ENCODE measurements around the gene ILDR1. TPM values are rescaled to one million over a fixed set of nuclear protein-coding genes. Genes with fewer than 3 reads are reported as not detected.

ILDR1 gene
- total and polyA plus RNA-seq, 2 of the 4 experiments (the other 2 are of a cell fraction): not detected

DNA sequence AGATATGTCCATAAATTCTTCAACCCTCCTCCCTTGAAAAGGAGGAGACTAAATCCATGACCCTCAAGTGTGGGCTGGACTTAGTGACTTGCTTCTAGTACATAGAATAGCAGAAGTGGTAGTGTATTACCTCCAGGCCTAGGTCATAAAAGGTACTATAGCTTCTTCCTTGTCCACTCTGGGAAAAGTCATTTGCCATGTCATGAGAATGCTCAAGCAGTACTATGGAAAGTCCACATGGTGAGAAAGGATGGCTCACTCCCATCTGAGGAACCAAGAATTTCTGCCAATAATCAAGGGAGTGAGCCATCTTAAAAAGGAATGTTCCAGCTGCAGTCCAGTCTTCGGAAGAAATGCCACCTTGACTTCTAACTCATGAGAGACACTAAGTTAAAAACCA lies 10.5 kb upstream of the ILDR1 start:
- BruUV-seq (replicated peaks): no TSS peak
- CTCF ChIA-PET: no interaction called here
- no peak overlapping the region for H2AK5ac ChIP-seq (ENCODE audit: low read depth, low read length)
- H3K79me1 ChIP-seq (ENCODE audit: low read depth in 1 of 2, low read length in 2 of 2): no peaks in the 10 kb centered on the region
- H2BK120ac ChIP-seq (ENCODE audit: low read depth, low read length): no peak overlapping the region
- no peak overlapping the region for H3K4me3 ChIP-seq (ENCODE audit: insufficient read depth, low read depth, low read length)
- H2AK9ac ChIP-seq (replicated peaks; ENCODE audit: low read depth, low read length, poor library complexity): no peak overlapping the region
- DNase-seq (no peak), ATAC-seq (ENCODE audit: low read depth) (no peak)
- WGBS, 2 experiments (ENCODE audit: extremely low coverage in 2 of 2, insufficient read length in 1 of 2): no CpG with 5 or more reads among the region's 1 CpG
- no peak overlapping the region for H2BK20ac ChIP-seq (ENCODE audit: low read depth, low read length)
- no peaks in the 10 kb centered on the region for H3K36me3 ChIP-seq (ENCODE audit: control insufficient read depth, insufficient read depth, low read length)
- no peak overlapping the region for H3K23ac ChIP-seq (ENCODE audit: low read depth, low read length)
- no peak overlapping the region for H4K8ac ChIP-seq (ENCODE audit: low read depth in 2 of 2, low read length in 2 of 2)
- no peak overlapping the region for H2BK5ac ChIP-seq (ENCODE audit: low read depth, low read length, poor library complexity, severe bottlenecking)
- intact Hi-C loops (cut with micrococcal nuclease): no loop called here
- no peaks in the 10 kb centered on the region for H3K4me1 ChIP-seq (ENCODE audit: control insufficient read depth, insufficient read depth, low read length)
- H3K14ac ChIP-seq (replicated peaks; ENCODE audit: low read depth, low read length): no peak overlapping the region
- no peak overlapping the region for H2AFZ ChIP-seq (replicated peaks; ENCODE audit: low read length, poor library complexity)
- no peak overlapping the region for H3K56ac ChIP-seq (ENCODE audit: extremely low read depth, insufficient read depth, low read length)
- no peak overlapping the region for H4K5ac ChIP-seq (ENCODE audit: low read depth, low read length)
- no peaks in the 10 kb centered on the region for H3K9me3 ChIP-seq (ENCODE audit: control insufficient read depth, insufficient read depth, low read length)
- no peaks in the 10 kb centered on the region for H3K27me3 ChIP-seq (ENCODE audit: control insufficient read depth, insufficient read depth, low read length)
- TF ChIP-seq RCOR1 (IDR thresholded peaks at IDR 0.05; ENCODE audit: insufficient replicate concordance, low read length): no peak
- no peak for TF ChIP-seq BHLHE40 (IDR thresholded peaks at IDR 0.05; ENCODE audit: low read depth, low read length)
- no peak for TF ChIP-seq RFX5 (IDR thresholded peaks at IDR 0.05; ENCODE audit: low read depth, low read length)
- no peak for TF ChIP-seq NFE2L2 (IDR thresholded peaks at IDR 0.05; ENCODE audit: low read depth, low read length)
- no peak for TF ChIP-seq CEBPB (IDR thresholded peaks at IDR 0.05; ENCODE audit: low read depth, low read length)
- TF ChIP-seq, protein P1, sequence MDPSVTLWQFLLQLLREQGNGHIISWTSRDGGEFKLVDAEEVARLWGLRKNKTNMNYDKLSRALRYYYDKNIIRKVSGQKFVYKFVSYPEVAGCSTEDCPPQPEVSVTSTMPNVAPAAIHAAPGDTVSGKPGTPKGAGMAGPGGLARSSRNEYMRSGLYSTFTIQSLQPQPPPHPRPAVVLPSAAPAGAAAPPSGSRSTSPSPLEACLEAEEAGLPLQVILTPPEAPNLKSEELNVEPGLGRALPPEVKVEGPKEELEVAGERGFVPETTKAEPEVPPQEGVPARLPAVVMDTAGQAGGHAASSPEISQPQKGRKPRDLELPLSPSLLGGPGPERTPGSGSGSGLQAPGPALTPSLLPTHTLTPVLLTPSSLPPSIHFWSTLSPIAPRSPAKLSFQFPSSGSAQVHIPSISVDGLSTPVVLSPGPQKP (IDR thresholded peaks at IDR 0.05; ENCODE audit: borderline replicate concordance, low read depth, low read length): no peak
- TF ChIP-seq POLR2A (IDR thresholded peaks at IDR 0.05; ENCODE audit: low read depth, low read length): no peak
- TF ChIP-seq, protein P2, sequence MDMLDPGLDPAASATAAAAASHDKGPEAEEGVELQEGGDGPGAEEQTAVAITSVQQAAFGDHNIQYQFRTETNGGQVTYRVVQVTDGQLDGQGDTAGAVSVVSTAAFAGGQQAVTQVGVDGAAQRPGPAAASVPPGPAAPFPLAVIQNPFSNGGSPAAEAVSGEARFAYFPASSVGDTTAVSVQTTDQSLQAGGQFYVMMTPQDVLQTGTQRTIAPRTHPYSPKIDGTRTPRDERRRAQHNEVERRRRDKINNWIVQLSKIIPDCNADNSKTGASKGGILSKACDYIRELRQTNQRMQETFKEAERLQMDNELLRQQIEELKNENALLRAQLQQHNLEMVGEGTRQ (IDR thresholded peaks at IDR 0.05; ENCODE audit: low read depth, low read length): no peak
- TF ChIP-seq RAD21 (IDR thresholded peaks at IDR 0.05; ENCODE audit: low read length): no peak
- TF ChIP-seq MXI1 (IDR thresholded peaks at IDR 0.05; ENCODE audit: borderline replicate concordance, low read depth, low read length): no peak
- TF ChIP-seq, protein P3, sequence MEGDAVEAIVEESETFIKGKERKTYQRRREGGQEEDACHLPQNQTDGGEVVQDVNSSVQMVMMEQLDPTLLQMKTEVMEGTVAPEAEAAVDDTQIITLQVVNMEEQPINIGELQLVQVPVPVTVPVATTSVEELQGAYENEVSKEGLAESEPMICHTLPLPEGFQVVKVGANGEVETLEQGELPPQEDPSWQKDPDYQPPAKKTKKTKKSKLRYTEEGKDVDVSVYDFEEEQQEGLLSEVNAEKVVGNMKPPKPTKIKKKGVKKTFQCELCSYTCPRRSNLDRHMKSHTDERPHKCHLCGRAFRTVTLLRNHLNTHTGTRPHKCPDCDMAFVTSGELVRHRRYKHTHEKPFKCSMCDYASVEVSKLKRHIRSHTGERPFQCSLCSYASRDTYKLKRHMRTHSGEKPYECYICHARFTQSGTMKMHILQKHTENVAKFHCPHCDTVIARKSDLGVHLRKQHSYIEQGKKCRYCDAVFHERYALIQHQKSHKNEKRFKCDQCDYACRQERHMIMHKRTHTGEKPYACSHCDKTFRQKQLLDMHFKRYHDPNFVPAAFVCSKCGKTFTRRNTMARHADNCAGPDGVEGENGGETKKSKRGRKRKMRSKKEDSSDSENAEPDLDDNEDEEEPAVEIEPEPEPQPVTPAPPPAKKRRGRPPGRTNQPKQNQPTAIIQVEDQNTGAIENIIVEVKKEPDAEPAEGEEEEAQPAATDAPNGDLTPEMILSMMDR (conservative IDR thresholded peaks at IDR 0.05; ENCODE audit: low read depth, low read length): no peak
- TF ChIP-seq MAZ (IDR thresholded peaks at IDR 0.05; ENCODE audit: borderline replicate concordance, low read depth, low read length): no peak
- TF ChIP-seq FOS (IDR thresholded peaks at IDR 0.05; ENCODE audit: low read depth, low read length): no peak
- no peak for TF ChIP-seq CHD1 (IDR thresholded peaks at IDR 0.05; ENCODE audit: low read depth, low read length)
- no peak for TF ChIP-seq MAFK (IDR thresholded peaks at IDR 0.05; ENCODE audit: low read depth, low read length)
- no peak for TF ChIP-seq SMC3 (IDR thresholded peaks at IDR 0.05; ENCODE audit: low read depth, low read length)
- no peaks in the 10 kb centered on the region for H3K9me1 ChIP-seq (ENCODE audit: insufficient read depth, low read length)
- no peak overlapping the region for H3K27ac ChIP-seq (ENCODE audit: insufficient read depth, low read length)
- H4K91ac ChIP-seq (ENCODE audit: insufficient read depth, low read depth, low read length): no peak overlapping the region
- no peak overlapping the region for H2BK15ac ChIP-seq (ENCODE audit: low read depth, low read length)
- H3K4ac ChIP-seq (ENCODE audit: low read depth, low read length): no peak overlapping the region
- H4K20me1 ChIP-seq (ENCODE audit: insufficient read depth, low read length): no peaks in the 10 kb centered on the region
- POLR2A ChIA-PET (ENCODE audit: unreplicated experiment): no interaction called here
- no peak overlapping the region for H3K4me2 ChIP-seq (ENCODE audit: low read depth, low read length)
- dilution Hi-C loops (cut with HindIII; ENCODE audit: low sequenced_read_pairs, unreplicated experiment): no loop called here
- no peak overlapping the region for H3K18ac ChIP-seq (ENCODE audit: low read depth, low read length)
- no peak overlapping the region for H3K9ac ChIP-seq (ENCODE audit: low read depth, low read length)
- in situ Hi-C loops (cut with MboI; ENCODE audit: low sequenced_read_pairs): no loop called here
